Neuronal stem cell (in vitro differentiated cells): ENCODE measurements around the gene MRPL36.

Source experiments
- DNase-seq: peaks from one replicate; pipeline ENCODE4 v3.0.0-alpha.2; 2013; ENCODE audit warnings: low spot score
- H2AFZ ChIP-seq: one replicate; pipeline ENCODE4 v1.6.1; 2013; ENCODE audit warnings: mild to moderate bottlenecking, low read length, inconsistent platforms
- H2AK5ac ChIP-seq: 2 replicates; pipeline ENCODE4 v1.6.1; 2013; ENCODE audit warnings: low read depth, mild to moderate bottlenecking, inconsistent platforms, low read length, moderate library complexity, mixed read lengths
- H2BK120ac ChIP-seq: 2 replicates; pipeline ENCODE4 v1.6.1; 2013; ENCODE audit warnings: low read depth, mild to moderate bottlenecking, inconsistent platforms, low read length, moderate library complexity, mixed read lengths
- H2BK12ac ChIP-seq: one replicate; pipeline ENCODE4 v1.6.1; 2013; ENCODE audit warnings: low read length, inconsistent platforms
- H2BK15ac ChIP-seq: 2 replicates; pipeline ENCODE4 v1.6.1; 2013; ENCODE audit warnings: mild to moderate bottlenecking, low read length, inconsistent platforms, mixed read lengths
- H2BK5ac ChIP-seq: one replicate; pipeline ENCODE4 v1.6.1; 2013; ENCODE audit warnings: inconsistent platforms, mild to moderate bottlenecking, low read length, moderate library complexity
- H3K14ac ChIP-seq: one replicate; pipeline ENCODE4 v1.6.1; 2013; ENCODE audit warnings: low read length, inconsistent platforms
- H3K18ac ChIP-seq: 2 replicates; pipeline ENCODE4 v1.6.1; 2013; ENCODE audit warnings: low read length, inconsistent platforms
- H3K23ac ChIP-seq: 2 replicates; pipeline ENCODE4 v1.6.1; 2013; ENCODE audit warnings: low read depth, mild to moderate bottlenecking, mixed read lengths, low read length, inconsistent platforms; ENCODE audit not compliant: poor library complexity
- H3K27ac ChIP-seq: replicated peaks from 3 replicates; pipeline ENCODE4 v1.5.1; 2013; ENCODE audit warnings: low read length, inconsistent platforms
- H3K27me3 ChIP-seq, 3 experiments: 2 replicates each; pipeline ENCODE4 v1.6.1; 2013; ENCODE audit warnings: low read length in 3 of 3, mild to moderate bottlenecking in 2 of 3, inconsistent platforms in 1 of 3, low read depth in 1 of 3, mixed read lengths in 1 of 3, moderate library complexity in 1 of 3; ENCODE audit not compliant: control insufficient read depth in 3 of 3, insufficient read depth in 3 of 3
- H3K36me3 ChIP-seq, 2 donors: replicated peaks in 1 of 2; 2 replicates each; pipeline ENCODE4 v1.6.1; 2013; ENCODE audit warnings: low read length in 2 of 2; ENCODE audit not compliant: control insufficient read depth in 2 of 2, insufficient read depth in 2 of 2
- H3K4ac ChIP-seq: 2 replicates; pipeline ENCODE4 v1.6.1; 2013; ENCODE audit warnings: inconsistent platforms, mild to moderate bottlenecking, low read length, moderate library complexity
- H3K4me1 ChIP-seq, 2 donors: 1 replicate in 1 of 2; 2 replicates in 1 of 2; pipeline ENCODE4 v1.6.1; 2013; ENCODE audit warnings: low read length in 2 of 2, low read depth in 1 of 2; ENCODE audit not compliant: control insufficient read depth in 2 of 2, insufficient read depth in 1 of 2
- H3K4me2 ChIP-seq: one replicate; pipeline ENCODE4 v1.6.1; 2013; ENCODE audit warnings: mild to moderate bottlenecking, low read length, inconsistent platforms; ENCODE audit not compliant: insufficient read depth, poor library complexity, severe bottlenecking
- H3K4me3 ChIP-seq, 2 donors: 2 replicates each; pipeline ENCODE4 v1.5.1; 2013; ENCODE audit warnings: low read length in 2 of 2, mild to moderate bottlenecking in 2 of 2, inconsistent platforms in 1 of 2, moderate library complexity in 1 of 2
- H3K79me1 ChIP-seq: one replicate; pipeline ENCODE4 v1.6.1; 2013; ENCODE audit warnings: low read depth, mild to moderate bottlenecking, inconsistent platforms, low read length, moderate library complexity
- H3K9ac ChIP-seq: one replicate; pipeline ENCODE4 v1.6.1; 2013; ENCODE audit warnings: mild to moderate bottlenecking, low read depth, low read length, inconsistent platforms; ENCODE audit not compliant: poor library complexity
- H3K9me3 ChIP-seq, 2 donors: replicated peaks in 1 of 2; 2 replicates each; pipeline versions ENCODE3 to v1.6.1; 2013; ENCODE audit warnings: low read length in 2 of 2, mild to moderate bottlenecking in 2 of 2, inconsistent platforms in 1 of 2, low read depth in 1 of 2, mixed read lengths in 1 of 2, moderate library complexity in 1 of 2; ENCODE audit not compliant: control insufficient read depth in 2 of 2, insufficient read depth in 1 of 2
- H4K8ac ChIP-seq: one replicate; pipeline ENCODE4 v1.6.1; 2013; ENCODE audit warnings: low read depth, mild to moderate bottlenecking, inconsistent platforms, low read length, moderate library complexity
- H4K91ac ChIP-seq: one replicate; pipeline ENCODE4 v1.6.1; 2013; ENCODE audit warnings: low read length, low read depth, mild to moderate bottlenecking, inconsistent platforms; ENCODE audit not compliant: poor library complexity
- WGBS, 2 donors: extraction: QIAGEN DNeasy Blood & Tissue Kit; methylation state at CpG; one replicate each; pipeline ENCODE4 v1.1.7; 2013; ENCODE audit warnings: missing lambda C conversion rate in 2 of 2, mixed read lengths in 1 of 2; ENCODE audit not compliant: insufficient read length in 2 of 2, insufficient replicate concordance in 1 of 2; ENCODE audit errors: extremely low coverage in 2 of 2; 5-methylcytosine and 5-hydroxymethylcytosine counted together

The MRPL36 gene

GRCh38 chr5:1778138-1779020 is 21.3 kb downstream of the MRPL36 start:
- H3K4me3 ChIP-seq: peak overlapping the region in 1 of 2 donors; percentile 8
- H4K91ac ChIP-seq: peak overlapping the region; percentile 59
- H3K36me3 ChIP-seq: no peaks in the 10 kb centered on the region
- H2BK120ac ChIP-seq: no peak overlapping the region
- H2BK12ac ChIP-seq: no peak overlapping the region
- peak overlapping the region; percentile 97 for H3K14ac ChIP-seq
- peak overlapping the region; percentile 72 for H3K18ac ChIP-seq
- no peaks in the 10 kb centered on the region for H3K27me3 ChIP-seq
- no peak overlapping the region for H3K4ac ChIP-seq
- H3K23ac ChIP-seq: no peak overlapping the region
- no peak overlapping the region for H2BK5ac ChIP-seq
- no peak overlapping the region for H2BK15ac ChIP-seq
- peaks cover 0 to 10% of the 10 kb centered on the region in 2 donors for H3K9me3 ChIP-seq
- H2AFZ ChIP-seq: peak overlapping the region; percentile 49
- H3K4me2 ChIP-seq: no peak overlapping the region
- peak overlapping the region; percentile 24 for H3K9ac ChIP-seq
- H3K27ac ChIP-seq: no peak overlapping the region
- peaks cover 0 to 7% of the 10 kb centered on the region in 2 donors for H3K4me1 ChIP-seq
- H4K8ac ChIP-seq: no peak overlapping the region
- no CpG with 5 or more reads among the region's 19 CpGs for WGBS, 2 donors
- no peaks in the 10 kb centered on the region for H3K79me1 ChIP-seq
- peak overlapping the region; percentile 34 for H2AK5ac ChIP-seq
- DNase-seq: no peak

GRCh38 chr5:1777281-1778137 is 22.1 kb downstream of the MRPL36 start:
- Histone ChIP-seq H3K4ac (no peak overlapping the region), H3K23ac (no peak overlapping the region), H3K27me3 (no peaks in the 10 kb centered on the region), H2AFZ (peak overlapping the region; percentile 49), H3K36me3 (no peaks in the 10 kb centered on the region), H3K4me1 (peaks cover 0 to 9% of the 10 kb centered on the region in 2 donors), H2BK12ac (no peak overlapping the region), H4K91ac (no peak overlapping the region), H3K4me2 (no peak overlapping the region), H3K18ac (peak overlapping the region; percentile 72), H2BK5ac (no peak overlapping the region), H2AK5ac (peak overlapping the region; percentile 34), H3K79me1 (no peaks in the 10 kb centered on the region), H2BK120ac (no peak overlapping the region), H3K9me3 (peaks cover 0 to 10% of the 10 kb centered on the region in 2 donors), H2BK15ac (no peak overlapping the region), H4K8ac (no peak overlapping the region), H3K27ac (no peak overlapping the region), H3K4me3 (no peak overlapping the region), H3K9ac (peak overlapping the region; percentile 15), H3K14ac (peak overlapping the region; percentile 97)
- DNase-seq: no peak
- no CpG with 5 or more reads among the region's 31 CpGs for WGBS, 2 donors

GRCh38 chr5:1776831-1777230 is 22.8 kb downstream of the MRPL36 start:
- H3K4me3 ChIP-seq: no peak overlapping the region
- no peaks in the 10 kb centered on the region for H3K36me3 ChIP-seq
- no peak overlapping the region for H4K8ac ChIP-seq
- no peak for DNase-seq
- no peak overlapping the region for H2BK12ac ChIP-seq
- no peak overlapping the region for H3K4me2 ChIP-seq
- no peak overlapping the region for H4K91ac ChIP-seq
- no peak overlapping the region for H2BK5ac ChIP-seq
- H2BK15ac ChIP-seq: no peak overlapping the region
- H3K9me3 ChIP-seq: peaks cover 0 to 10% of the 10 kb centered on the region in 2 donors
- no peak overlapping the region for H2AK5ac ChIP-seq
- H3K4me1 ChIP-seq: peaks cover 0 to 9% of the 10 kb centered on the region in 2 donors
- no peak overlapping the region for H3K9ac ChIP-seq
- no peaks in the 10 kb centered on the region for H3K79me1 ChIP-seq
- H3K27me3 ChIP-seq: no peaks in the 10 kb centered on the region
- no CpG with 5 or more reads among the region's 6 CpGs for WGBS, 2 donors
- no peak overlapping the region for H2AFZ ChIP-seq
- H3K4ac ChIP-seq: no peak overlapping the region
- no peak overlapping the region for H2BK120ac ChIP-seq
- H3K18ac ChIP-seq: no peak overlapping the region
- no peak overlapping the region for H3K14ac ChIP-seq
- no peak overlapping the region for H3K27ac ChIP-seq
- no peak overlapping the region for H3K23ac ChIP-seq

- no peak overlapping the region for H2BK15ac ChIP-seq
- no peak overlapping the region for H2BK120ac ChIP-seq
- no peak overlapping the region for H3K4me3 ChIP-seq
- no CpG with 5 or more reads among the region's 5 CpGs for WGBS, 2 donors
- peaks cover 8 to 9% of the 10 kb centered on the region in 2 donors for H3K4me1 ChIP-seq
- H4K8ac ChIP-seq: no peak overlapping the region
- no peak overlapping the region for H3K4ac ChIP-seq
- no peak overlapping the region for H3K9ac ChIP-seq
- H3K27me3 ChIP-seq: no peaks in the 10 kb centered on the region
- H3K36me3 ChIP-seq: no peaks in the 10 kb centered on the region
- peak overlapping the region; percentile 63 for H3K14ac ChIP-seq
- no peak overlapping the region for H3K4me2 ChIP-seq
- H3K9me3 ChIP-seq: peaks cover 0 to 22% of the 10 kb centered on the region in 2 donors
- no peak overlapping the region for H2BK12ac ChIP-seq
- H4K91ac ChIP-seq: no peak overlapping the region
- peak overlapping the region; percentile 21 for H2AFZ ChIP-seq
- H3K23ac ChIP-seq: peak overlapping the region; percentile 44
- H3K79me1 ChIP-seq: no peaks in the 10 kb centered on the region
- no peak overlapping the region for H3K27ac ChIP-seq
- no peak overlapping the region for H2BK5ac ChIP-seq
- no peak overlapping the region for H3K18ac ChIP-seq
- H2AK5ac ChIP-seq: no peak overlapping the region
- no peak for DNase-seq
These were observed 27.0 kb downstream of the MRPL36 start for GRCh38 chr5:1772634-1773033.
